Measurements from ENCODE around the gene BSN. TPM values are rescaled to one million over a fixed set of nuclear protein-coding genes. Genes with fewer than 3 reads are reported as not detected.

The BSN gene
- polyA plus RNA-seq, 2 of the 4 experiments (the other 2 are of a cell fraction): 0.04 to 0.08 TPM

GRCh38 chr3:49673715-49674496, 119.6 kb downstream of the BSN start, which contains the start of gene APEH (continued):
- TF ChIP-seq MAX (IDR thresholded peaks at IDR 0.05): peak; percentile 82
- TF ChIP-seq NR3C1 (IDR thresholded peaks at IDR 0.05): no peak
- TF ChIP-seq RNF2 (IDR thresholded peaks at IDR 0.05; ENCODE audit: borderline replicate concordance, low read depth): no peak
- TF ChIP-seq ZC3H11A (IDR thresholded peaks at IDR 0.05): no peak
- no peak for TF ChIP-seq NFE2L2 (conservative IDR thresholded peaks at IDR 0.05; ENCODE audit: low read length)

GRCh38 chr3:49674497-49674983, 120.3 kb downstream of the BSN start:
- Histone ChIP-seq H3K9me3 (no peaks in the 10 kb centered on the region), H3K27ac (peak overlapping the region; percentile 91 to 97), H3K4me2 (peak overlapping the region; percentile 100), H3K4me1 (peaks cover 13% of the 10 kb centered on the region), H3K4me3 (peak overlapping the region; percentile 99)
- ATAC-seq (peak; percentile 45 to 65), DNase-seq (ENCODE audit: low read depth in 1 of 2, low spot score in 1 of 2) (no peak), FAIRE-seq (no peak)
- ChIA-PET CTCF (interaction anchor here (1.5 kb wide), 1 partner anchor 11 kb away, joined by 3 read pairs; no protein-coding TSS in a partner anchor), POLR2A (no interaction called here)
- TF ChIP-seq HOXA7 (CRISPR knock-in tag; IDR thresholded peaks at IDR 0.05): no peak
- no peak for TF ChIP-seq SREBF2 (IDR thresholded peaks at IDR 0.05)
- no peak for TF ChIP-seq TP53 (CRISPR knock-in tag; IDR thresholded peaks at IDR 0.05)
- no peak for TF ChIP-seq EP300 (IDR thresholded peaks at IDR 0.05)
- TF ChIP-seq JUN (IDR thresholded peaks at IDR 0.05): no peak
- TF ChIP-seq POLR2A (IDR thresholded peaks at IDR 0.05; ENCODE audit: low read length): no peak
- no peak for TF ChIP-seq FOXS1 (CRISPR knock-in tag; IDR thresholded peaks at IDR 0.05)
- no peak for TF ChIP-seq NPAS2 (CRISPR knock-in tag; IDR thresholded peaks at IDR 0.05; ENCODE audit: borderline replicate concordance)
- TF ChIP-seq FOSL2 (IDR thresholded peaks at IDR 0.05): no peak
- TF ChIP-seq FOSL2 (CRISPR knock-in tag; IDR thresholded peaks at IDR 0.05): no peak
- 0 out of 2 replicates have a peak, but pooled peaks have one; percentile 2 for TF ChIP-seq PHF8 (IDR thresholded peaks at IDR 0.05; ENCODE audit: borderline replicate concordance, low read depth)
- no peak for TF ChIP-seq BHLHE40 (IDR thresholded peaks at IDR 0.05; ENCODE audit: low read depth, low read length)
- 0 out of 2 replicates have a peak, but pooled peaks have one; percentile 7 for TF ChIP-seq MAX (IDR thresholded peaks at IDR 0.05)
- no peak for TF ChIP-seq RFX5 (IDR thresholded peaks at IDR 0.05)
- no peak for TF ChIP-seq CHD2 (IDR thresholded peaks at IDR 0.05; ENCODE audit: low read length, partially characterized antibody)
- TF ChIP-seq EHF (CRISPR knock-in tag; IDR thresholded peaks at IDR 0.05): no peak
- no peak for TF ChIP-seq NR3C1 (IDR thresholded peaks at IDR 0.05)
- 4% methylated on average over 5 of the region's 34 CpGs for whole genome bisulfite sequencing (ENCODE audit: missing lambda C conversion rate)

GRCh38 chr3:49675912-49676311, 121.6 kb downstream of the BSN start:
- WGBS (ENCODE audit: missing lambda C conversion rate): 100% methylated on average over 3 of the region's 11 CpGs
- DNase-seq (ENCODE audit: low read depth in 1 of 2, low spot score in 1 of 2): no peak
- TF ChIP-seq EP300 (IDR thresholded peaks at IDR 0.05): no peak
- TF ChIP-seq NPAS2 (CRISPR knock-in tag; IDR thresholded peaks at IDR 0.05; ENCODE audit: borderline replicate concordance): no peak
- no peak for TF ChIP-seq ZSCAN20 (CRISPR knock-in tag; IDR thresholded peaks at IDR 0.05)
- no peak for TF ChIP-seq EHF (CRISPR knock-in tag; IDR thresholded peaks at IDR 0.05)
- no peak for TF ChIP-seq ZC3H11A (IDR thresholded peaks at IDR 0.05)
- TF ChIP-seq FOSL2 (IDR thresholded peaks at IDR 0.05): no peak
- TF ChIP-seq FOSL2 (CRISPR knock-in tag; IDR thresholded peaks at IDR 0.05): no peak
- TF ChIP-seq ESRRA (IDR thresholded peaks at IDR 0.05; ENCODE audit: borderline replicate concordance, low read length): no peak
- TF ChIP-seq RAD21 (conservative IDR thresholded peaks at IDR 0.05 in 1 of 2, IDR thresholded peaks at IDR 0.05 in 1 of 2): no peak
- no peak for TF ChIP-seq CHD2 (IDR thresholded peaks at IDR 0.05; ENCODE audit: low read length, partially characterized antibody)
- no peak for TF ChIP-seq HEYL (CRISPR knock-in tag; IDR thresholded peaks at IDR 0.05)
- TF ChIP-seq ZNF302 (CRISPR knock-in tag; IDR thresholded peaks at IDR 0.05): no peak
- TF ChIP-seq RNF2 (IDR thresholded peaks at IDR 0.05; ENCODE audit: borderline replicate concordance, low read depth): no peak
- no peak for TF ChIP-seq SMC3 (IDR thresholded peaks at IDR 0.05)
- TF ChIP-seq FOXS1 (CRISPR knock-in tag; IDR thresholded peaks at IDR 0.05): no peak
- TF ChIP-seq NFE2L2 (conservative IDR thresholded peaks at IDR 0.05; ENCODE audit: low read length): no peak
- TF ChIP-seq TP53 (CRISPR knock-in tag; IDR thresholded peaks at IDR 0.05): no peak
- TF ChIP-seq MAZ (IDR thresholded peaks at IDR 0.05; ENCODE audit: borderline replicate concordance, low read depth, low read length): no peak
- no peak for TF ChIP-seq MYC (IDR thresholded peaks at IDR 0.05; ENCODE audit: borderline replicate concordance, low read length)
- TF ChIP-seq EHMT2 (IDR thresholded peaks at IDR 0.05; ENCODE audit: low read depth): no peak
- TF ChIP-seq MAFK (IDR thresholded peaks at IDR 0.05; ENCODE audit: partially characterized antibody): no peak
- CTCF ChIA-PET: interaction anchor here (1.5 to 3.9 kb wide), 2 partner anchors 12 to 136 kb away, joined by 3 to 30 read pairs; no protein-coding TSS in a partner anchor
- ATAC-seq: no peak
- no peaks in the 10 kb centered on the region for H3K9me3 ChIP-seq
- no peak overlapping the region for H3K27ac ChIP-seq
- peaks cover 12% of the 10 kb centered on the region; the same call in 2 of the 3 replicates for H3K4me1 ChIP-seq
- no peak overlapping the region for H3K4me3 ChIP-seq
- FAIRE-seq: no peak
- POLR2A ChIA-PET: no interaction called here
- no peak overlapping the region for H3K4me2 ChIP-seq
